Esophagus squamous epithelium (tissue), 5 donors: ENCODE results near the gene CABS1. TPM values are rescaled to one million over a fixed set of nuclear protein-coding genes. Genes with fewer than 3 reads are reported as not detected.

Experiments
- DNase-seq: peaks from one replicate; lab custom pipeline; 2025; lab: John Stamatoyannopoulos, UW
- H3K27ac ChIP-seq, 4 donors: fragments of 200-600 bp; sonication (generic); one replicate each; pipeline ENCODE4 v1.5.1; 2016 to 2019; ENCODE audit warnings: mild to moderate bottlenecking in 1 of 4
- H3K27me3 ChIP-seq, 4 donors: fragments of 200-600 bp; sonication (generic); 1 replicate in 3 of 4; 2 replicates in 1 of 4; pipeline versions ENCODE4 v1.5.1 to v1.6.0; 2017 to 2021; ENCODE audit warnings: antibody characterized with exemption in 1 of 4
- H3K36me3 ChIP-seq, 3 donors: fragments of 200-600 bp; sonication (generic); one replicate each; pipeline ENCODE4 v1.5.1; 2016 to 2019
- H3K4me1 ChIP-seq, 3 donors: fragments of 200-600 bp; sonication (generic); one replicate each; pipeline ENCODE4 v1.5.1; 2017 to 2019
- H3K4me3 ChIP-seq, 4 donors: fragments of 200-600 bp; sonication (generic); 1 replicate in 3 of 4; 2 replicates in 1 of 4; pipeline ENCODE4 v1.5.1; 2016 to 2019; ENCODE audit warnings: mild to moderate bottlenecking in 2 of 4, moderate library complexity in 1 of 4
- H3K9me3 ChIP-seq, 3 donors: fragments of 200-600 bp; sonication (generic); one replicate each; pipeline ENCODE4 v1.5.1; 2016 to 2019
- POLR2A ChIP-seq, 4 donors: fragments of 450-650 bp; IDR thresholded peaks; one replicate each; pipeline ENCODE4 v1.6.1; 2017; ENCODE audit warnings: antibody characterized with exemption in 4 of 4, mild to moderate bottlenecking in 4 of 4, moderate library complexity in 3 of 4
- WGBS, 2 donors: methylation state at CpG; one replicate each; pipeline ENCODE4 v1.1.5; 2018; 5-methylcytosine and 5-hydroxymethylcytosine counted together
- intact Hi-C: fragments of 100-400 bp; cut with DNase I; formaldehyde crosslinking; loops from one replicate; pipeline ENCODE4 v1.15.0; 2022
- total RNA-seq, 4 donors: library from RNA; depleted of rRNA; stranded (reverse); fragments of >200 nt; gene quantifications; one replicate each; pipeline ENCODE4 v1.1.0, GENCODE V29; 2016
- TF ChIP-seq, protein P1 (sequence below), 6 experiments: fragments of 450-650 bp in 4 of 6; fragments of 200-600 bp in 2 of 6; sonication (generic) in 2 of 6; IDR thresholded peaks; one replicate each; pipeline ENCODE4 v1.5.1; 2016 to 2019; ENCODE audit warnings: antibody characterized with exemption in 6 of 6, mild to moderate bottlenecking in 4 of 6, moderate library complexity in 4 of 6
- donor health status: DM: yes; HTN: yes; CAD: no.

The CABS1 gene
- total RNA-seq, 4 donors from 2014 or later = not detected

DNA sequence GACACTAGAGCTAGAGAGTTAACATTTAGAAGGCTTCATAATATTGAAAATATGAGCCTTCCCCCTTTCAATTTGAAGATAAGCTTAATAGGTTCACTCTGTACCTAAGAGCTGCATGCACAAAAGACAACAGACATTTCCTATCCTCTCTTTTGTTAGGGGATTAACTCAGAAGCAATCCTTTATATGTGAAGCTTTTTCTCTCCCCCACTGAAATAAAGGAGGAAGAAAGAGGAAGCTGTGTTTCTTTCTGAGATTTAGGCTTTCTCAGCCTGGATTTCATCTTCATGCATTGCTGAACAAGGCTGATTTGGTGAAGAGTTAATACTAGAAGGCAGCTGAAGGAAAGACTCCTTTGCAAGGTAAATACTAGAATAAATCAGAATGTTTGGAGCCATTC lies 21.0 kb upstream of the CABS1 start:
- no peak overlapping the region for H3K4me3 ChIP-seq
- H3K9me3 ChIP-seq = no peaks in the 10 kb centered on the region
- DNase-seq = no peak
- no peak overlapping the region for H3K27ac ChIP-seq
- intact Hi-C loops = no loop called here
- no peaks in the 10 kb centered on the region for H3K4me1 ChIP-seq
- no peaks in the 10 kb centered on the region for H3K27me3 ChIP-seq
- no peak for TF ChIP-seq POLR2A (IDR thresholded peaks at IDR 0.05)
- TF ChIP-seq, protein P1, sequence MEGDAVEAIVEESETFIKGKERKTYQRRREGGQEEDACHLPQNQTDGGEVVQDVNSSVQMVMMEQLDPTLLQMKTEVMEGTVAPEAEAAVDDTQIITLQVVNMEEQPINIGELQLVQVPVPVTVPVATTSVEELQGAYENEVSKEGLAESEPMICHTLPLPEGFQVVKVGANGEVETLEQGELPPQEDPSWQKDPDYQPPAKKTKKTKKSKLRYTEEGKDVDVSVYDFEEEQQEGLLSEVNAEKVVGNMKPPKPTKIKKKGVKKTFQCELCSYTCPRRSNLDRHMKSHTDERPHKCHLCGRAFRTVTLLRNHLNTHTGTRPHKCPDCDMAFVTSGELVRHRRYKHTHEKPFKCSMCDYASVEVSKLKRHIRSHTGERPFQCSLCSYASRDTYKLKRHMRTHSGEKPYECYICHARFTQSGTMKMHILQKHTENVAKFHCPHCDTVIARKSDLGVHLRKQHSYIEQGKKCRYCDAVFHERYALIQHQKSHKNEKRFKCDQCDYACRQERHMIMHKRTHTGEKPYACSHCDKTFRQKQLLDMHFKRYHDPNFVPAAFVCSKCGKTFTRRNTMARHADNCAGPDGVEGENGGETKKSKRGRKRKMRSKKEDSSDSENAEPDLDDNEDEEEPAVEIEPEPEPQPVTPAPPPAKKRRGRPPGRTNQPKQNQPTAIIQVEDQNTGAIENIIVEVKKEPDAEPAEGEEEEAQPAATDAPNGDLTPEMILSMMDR (IDR thresholded peaks at IDR 0.05) = no peak
- no peaks in the 10 kb centered on the region for H3K36me3 ChIP-seq

- TF ChIP-seq POLR2A (IDR thresholded peaks at IDR 0.05) = no peak
- TF ChIP-seq, protein P1 (IDR thresholded peaks at IDR 0.05) = no peak
- Histone ChIP-seq H3K9me3 (no peaks in the 10 kb centered on the region), H3K4me3 (no peak overlapping the region), H3K27ac (no peak overlapping the region), H3K27me3 (no peaks in the 10 kb centered on the region), H3K36me3 (no peaks in the 10 kb centered on the region), H3K4me1 (no peaks in the 10 kb centered on the region)
- 13 to 17% methylated on average over 1 of the region's 1 CpG for WGBS, 2 donors
- intact Hi-C loops = no loop called here
- DNase-seq = no peak
These were observed 18.9 kb upstream of the CABS1 start for GRCh38 chr4:70315928-70316327.

- no peaks in the 10 kb centered on the region for H3K4me1 ChIP-seq
- H3K36me3 ChIP-seq = no peaks in the 10 kb centered on the region
- no peak overlapping the region for H3K4me3 ChIP-seq
- WGBS, 2 donors = 73 to 84% methylated on average over 2 of the region's 2 CpGs
- intact Hi-C loops = no loop called here
- TF ChIP-seq POLR2A (IDR thresholded peaks at IDR 0.05) = no peak
- TF ChIP-seq, protein P1 (IDR thresholded peaks at IDR 0.05) = no peak
- no peaks in the 10 kb centered on the region for H3K27me3 ChIP-seq
- DNase-seq = no peak
- H3K27ac ChIP-seq = no peak overlapping the region
- no peaks in the 10 kb centered on the region for H3K9me3 ChIP-seq
These were observed 8.7 kb upstream of the CABS1 start for GRCh38 chr4:70326052-70326451.

DNA sequence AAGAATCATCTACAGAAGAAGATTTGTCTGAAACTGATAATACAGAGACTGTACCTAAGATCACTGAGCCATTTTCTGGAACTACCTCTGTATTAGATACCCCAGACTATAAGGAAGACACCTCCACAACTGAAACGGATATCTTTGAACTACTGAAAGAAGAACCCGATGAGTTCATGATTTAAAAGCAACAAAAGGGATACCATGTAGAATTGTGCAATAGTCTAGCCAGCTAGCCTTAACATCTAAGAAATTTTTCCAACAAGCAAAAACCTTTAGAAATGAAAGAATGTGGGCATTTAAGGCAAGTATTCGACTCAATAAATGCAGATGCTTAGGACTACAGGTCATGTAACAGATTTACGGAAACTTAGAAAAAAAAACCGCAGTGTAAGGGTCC lies 1.3 kb downstream of the CABS1 start:
- TF ChIP-seq, protein P1 (IDR thresholded peaks at IDR 0.05) = no peak
- TF ChIP-seq POLR2A (IDR thresholded peaks at IDR 0.05) = no peak
- 81 to 89% methylated on average over 5 of the region's 5 CpGs for WGBS, 2 donors

GRCh38 chr4:70337886-70338420 lies 3.2 kb downstream of the CABS1 start:
- Histone ChIP-seq H3K27ac (no peak overlapping the region), H3K27me3 (no peaks in the 10 kb centered on the region), H3K4me3 (no peak overlapping the region), H3K9me3 (no peaks in the 10 kb centered on the region), H3K36me3 (no peaks in the 10 kb centered on the region), H3K4me1 (no peaks in the 10 kb centered on the region)
- no peak for DNase-seq
- TF ChIP-seq, protein P1 (IDR thresholded peaks at IDR 0.05) = no peak
- no peak for TF ChIP-seq POLR2A (IDR thresholded peaks at IDR 0.05)
- intact Hi-C loops = no loop called here
- WGBS, 2 donors = 81 to 92% methylated on average over 1 of the region's 1 CpG

More for the DNA sequence above, 1.3 kb downstream of the CABS1 start:
- intact Hi-C loops = no loop called here
- Histone ChIP-seq H3K36me3 (no peaks in the 10 kb centered on the region), H3K9me3 (no peaks in the 10 kb centered on the region), H3K27me3 (no peaks in the 10 kb centered on the region), H3K4me1 (no peaks in the 10 kb centered on the region), H3K27ac (no peak overlapping the region), H3K4me3 (no peak overlapping the region)
- DNase-seq = no peak
